ENCODE data around the gene MEGF8.

Gene MEGF8

GRCh38 chr19:42423462-42424344 is 98.3 kb downstream of the MEGF8 start:
- DNase-seq = peak; percentile 62

DNA sequence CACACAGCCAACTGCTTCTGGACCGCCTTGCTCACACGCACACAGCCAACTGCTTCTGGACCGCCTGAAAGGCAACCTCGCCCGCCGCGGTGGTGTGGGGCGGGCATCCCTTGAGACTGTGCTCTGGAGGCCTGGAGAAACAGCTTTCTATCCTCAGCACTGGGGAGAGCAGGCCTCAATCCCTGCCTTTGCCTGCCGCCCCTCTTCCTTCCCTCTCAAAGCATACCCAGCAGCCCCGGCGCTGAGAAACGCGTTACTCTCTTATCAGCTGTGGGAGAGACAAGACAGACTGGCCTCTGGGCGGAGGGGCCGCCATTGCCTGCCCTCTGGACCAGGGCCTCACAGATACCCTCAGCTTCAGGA is 98.9 kb downstream of the MEGF8 start:
- DNase-seq = no peak

GRCh38 chr19:42424712-42425131 is 99.3 kb downstream of the MEGF8 start:
- no peak for DNase-seq

DNA sequence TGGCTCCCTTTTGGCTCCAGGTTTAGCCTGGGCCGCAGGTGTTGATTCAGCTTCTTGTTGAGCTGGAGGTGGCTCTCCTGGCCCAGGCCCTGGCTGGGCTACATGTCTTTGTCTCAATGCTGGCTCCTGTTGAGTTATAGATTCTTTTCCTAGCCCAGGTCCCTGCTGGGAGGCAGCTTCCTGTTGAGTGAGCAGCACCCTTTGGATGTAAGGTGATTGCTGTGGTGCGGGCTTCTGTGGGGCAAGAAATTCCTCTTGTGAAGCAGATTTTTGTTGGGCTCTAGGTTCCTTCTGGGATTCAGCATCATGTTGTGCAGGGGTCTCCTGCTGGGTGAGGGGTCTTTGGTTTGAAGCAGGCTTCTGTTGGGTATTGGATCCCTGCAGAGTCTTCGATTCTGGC is 101.2 kb downstream of the MEGF8 start:
- no peak for DNase-seq

GRCh38 chr19:42427313-42427712 is 101.9 kb downstream of the MEGF8 start, which contains the start of gene LIPE:
Gene LIPE (minus strand): TSS chr19:42427388. CDS start chr19:42427149, 239 bp downstream.
- no peak for DNase-seq
